Activated naive CD8-positive, alpha-beta T cell (primary cell): ENCODE data around the gene ADAMTSL2.

ENCODE experiments used
- H3K27ac Mint-ChIP-seq: one replicate; pipeline ENCODE4 v1.8.0; 2021; ENCODE audit warnings: mixed read lengths
- H3K27me3 Mint-ChIP-seq: one replicate; pipeline ENCODE4 v1.8.0; 2021; ENCODE audit warnings: mixed read lengths
- H3K36me3 Mint-ChIP-seq: one replicate; pipeline ENCODE4 v1.8.0; 2021; ENCODE audit warnings: mixed read lengths
- H3K4me1 Mint-ChIP-seq: one replicate; pipeline ENCODE4 v1.8.0; 2021; ENCODE audit warnings: low read depth, mixed read lengths
- H3K4me3 Mint-ChIP-seq: one replicate; pipeline ENCODE4 v1.8.0; 2021; ENCODE audit warnings: mild to moderate bottlenecking, mixed read lengths
- H3K9me3 Mint-ChIP-seq: one replicate; pipeline ENCODE4 v1.8.0; 2021; ENCODE audit warnings: low read depth, mixed read lengths

The ADAMTSL2 gene

DNA sequence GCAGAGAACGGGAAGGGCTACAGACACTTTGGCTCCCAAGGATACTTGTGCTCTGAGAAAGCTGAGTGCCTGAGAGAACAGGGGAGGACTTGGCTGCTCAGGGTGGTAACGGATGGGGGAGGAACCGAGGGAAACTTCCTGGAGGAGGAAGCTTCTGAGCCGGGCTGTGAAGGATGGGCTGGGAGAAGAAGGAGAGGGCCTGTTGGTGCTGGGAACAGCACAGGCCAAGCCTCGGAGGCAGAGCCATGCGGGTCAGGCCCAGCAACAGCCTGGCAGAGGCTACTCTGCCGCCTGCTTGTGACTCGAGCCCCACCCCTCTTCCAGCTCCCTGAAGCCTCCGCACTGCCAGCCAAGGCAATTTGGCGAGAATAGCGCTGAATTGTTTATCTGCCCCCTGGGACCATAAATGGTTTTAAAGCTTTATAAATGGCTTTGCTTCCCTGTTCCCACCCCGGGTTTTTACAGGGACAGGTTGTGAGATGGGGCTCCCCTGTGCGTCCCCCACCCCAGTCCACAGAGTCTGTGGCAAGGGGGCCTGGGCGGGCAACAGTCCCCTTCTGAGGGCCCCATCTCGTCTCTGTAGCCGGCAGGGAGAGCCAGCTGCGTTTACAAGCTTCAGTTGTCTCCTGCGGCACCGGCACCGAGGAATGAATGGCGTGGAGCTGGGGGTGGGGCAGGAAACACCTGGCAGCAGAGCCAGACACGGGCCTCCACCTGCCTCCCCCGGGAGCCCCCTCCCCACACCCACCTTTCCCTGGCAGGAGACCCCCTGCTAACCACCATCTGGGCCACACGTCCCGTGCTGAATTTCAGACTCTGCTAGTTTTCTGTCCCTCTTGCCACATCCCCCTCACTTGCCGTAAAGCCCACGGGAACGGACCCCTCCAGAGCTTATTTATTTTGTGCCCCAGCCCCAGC, 50.3 kb downstream of the ADAMTSL2 start:
- peaks cover 3% of the 10 kb centered on the region for H3K4me1 Mint-ChIP-seq
- H3K9me3 Mint-ChIP-seq: no peaks in the 10 kb centered on the region
- H3K27me3 Mint-ChIP-seq: peaks cover 21% of the 10 kb centered on the region
- H3K4me3 Mint-ChIP-seq: no peak overlapping the region
- no peaks in the 10 kb centered on the region for H3K36me3 Mint-ChIP-seq
- no peak overlapping the region for H3K27ac Mint-ChIP-seq

DNA sequence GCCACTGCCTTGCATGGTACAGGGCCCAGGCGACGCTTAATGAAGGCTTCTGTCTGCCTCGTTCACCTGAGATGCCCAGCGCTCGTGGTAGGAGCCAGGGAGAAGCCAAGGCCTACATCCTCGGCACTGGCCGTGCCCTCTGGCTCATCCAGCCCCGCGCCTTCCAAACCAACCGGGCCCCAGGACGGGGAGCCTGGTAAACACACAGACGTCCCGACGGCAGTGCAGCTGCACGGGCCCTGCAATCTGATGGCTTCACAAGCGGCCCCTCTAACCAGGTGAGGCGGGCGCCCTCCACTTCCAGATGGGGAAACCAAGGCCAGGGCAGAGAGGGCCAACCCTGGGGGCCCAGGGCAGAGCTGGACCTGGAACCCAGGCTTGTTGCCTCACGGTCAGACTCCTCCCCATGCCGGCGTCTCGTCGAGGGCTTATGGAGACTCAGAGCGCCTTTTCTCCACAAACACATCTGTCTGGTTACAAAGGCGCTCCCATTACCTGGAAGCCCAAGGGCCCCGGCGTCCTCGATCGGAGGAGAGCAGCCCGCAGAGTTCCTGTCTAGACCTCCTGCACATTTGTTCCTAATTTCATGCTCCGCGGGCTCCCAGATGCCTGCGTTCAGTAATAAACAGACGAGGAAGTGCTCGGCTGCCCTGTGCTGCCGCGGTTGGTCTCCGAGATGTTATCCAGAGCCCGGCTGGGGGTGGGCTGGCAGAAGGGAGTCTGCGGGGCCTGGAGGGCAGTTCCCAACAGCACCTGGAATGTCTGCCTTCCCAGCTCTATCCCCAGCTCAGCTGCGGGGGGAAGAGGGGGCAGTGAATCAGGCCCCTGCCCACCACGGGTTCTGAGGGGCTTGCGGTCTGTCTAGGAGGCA, 51.2 kb downstream of the ADAMTSL2 start:
- Mint-ChIP-seq H3K4me1 (peaks cover 3% of the 10 kb centered on the region), H3K27me3 (peaks cover 16% of the 10 kb centered on the region), H3K4me3 (no peak overlapping the region), H3K27ac (no peak overlapping the region), H3K36me3 (no peaks in the 10 kb centered on the region), H3K9me3 (no peaks in the 10 kb centered on the region)

DNA sequence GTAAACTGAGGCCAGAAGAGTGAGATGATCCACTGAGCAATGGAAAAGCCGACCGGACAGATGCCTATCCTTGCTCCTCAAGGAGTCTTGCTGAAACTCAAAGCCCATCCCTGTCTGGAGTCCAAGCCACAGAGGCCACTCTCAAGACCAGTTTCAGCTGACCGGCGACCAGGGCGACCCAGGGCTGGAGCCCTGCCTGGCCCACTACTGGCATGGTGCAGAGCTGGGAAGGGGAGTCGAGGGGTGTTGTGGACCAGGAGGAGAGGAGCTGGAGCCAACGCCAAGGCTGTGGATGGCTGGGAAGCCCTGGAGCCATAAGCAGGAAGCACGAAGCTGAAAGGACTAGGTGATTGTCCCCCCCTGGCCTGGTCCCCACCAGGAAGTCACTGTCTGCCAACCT, 52.5 kb downstream of the ADAMTSL2 start:
- Mint-ChIP-seq H3K4me3 (no peak overlapping the region), H3K27ac (no peak overlapping the region), H3K4me1 (peaks cover 3% of the 10 kb centered on the region), H3K9me3 (no peaks in the 10 kb centered on the region), H3K36me3 (no peaks in the 10 kb centered on the region), H3K27me3 (peaks cover 10% of the 10 kb centered on the region)

DNA sequence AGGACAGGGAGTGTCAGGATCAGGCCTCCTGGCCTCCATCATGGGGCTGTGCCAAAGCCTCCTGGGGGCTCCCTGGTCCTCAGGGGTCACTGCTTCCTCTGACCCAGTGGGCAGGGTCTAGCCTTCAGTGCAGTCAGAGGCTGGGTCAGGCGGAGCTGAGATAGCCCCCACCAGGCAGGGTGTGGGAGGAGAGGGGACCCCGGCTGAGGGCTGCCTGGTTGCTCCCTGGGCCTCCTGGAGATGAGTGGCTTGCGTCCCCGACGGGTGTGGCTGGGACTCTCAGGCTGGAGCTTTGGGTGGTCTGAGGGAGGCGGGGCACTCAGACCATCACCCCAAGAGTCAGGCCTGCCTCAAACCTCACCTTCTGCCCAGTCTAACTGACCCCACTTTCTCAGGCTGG, 53.0 kb downstream of the ADAMTSL2 start:
- H3K36me3 Mint-ChIP-seq: no peaks in the 10 kb centered on the region
- peaks cover 3% of the 10 kb centered on the region for H3K4me1 Mint-ChIP-seq
- no peaks in the 10 kb centered on the region for H3K9me3 Mint-ChIP-seq
- no peak overlapping the region for H3K4me3 Mint-ChIP-seq
- peaks cover 9% of the 10 kb centered on the region for H3K27me3 Mint-ChIP-seq
- H3K27ac Mint-ChIP-seq: no peak overlapping the region

DNA sequence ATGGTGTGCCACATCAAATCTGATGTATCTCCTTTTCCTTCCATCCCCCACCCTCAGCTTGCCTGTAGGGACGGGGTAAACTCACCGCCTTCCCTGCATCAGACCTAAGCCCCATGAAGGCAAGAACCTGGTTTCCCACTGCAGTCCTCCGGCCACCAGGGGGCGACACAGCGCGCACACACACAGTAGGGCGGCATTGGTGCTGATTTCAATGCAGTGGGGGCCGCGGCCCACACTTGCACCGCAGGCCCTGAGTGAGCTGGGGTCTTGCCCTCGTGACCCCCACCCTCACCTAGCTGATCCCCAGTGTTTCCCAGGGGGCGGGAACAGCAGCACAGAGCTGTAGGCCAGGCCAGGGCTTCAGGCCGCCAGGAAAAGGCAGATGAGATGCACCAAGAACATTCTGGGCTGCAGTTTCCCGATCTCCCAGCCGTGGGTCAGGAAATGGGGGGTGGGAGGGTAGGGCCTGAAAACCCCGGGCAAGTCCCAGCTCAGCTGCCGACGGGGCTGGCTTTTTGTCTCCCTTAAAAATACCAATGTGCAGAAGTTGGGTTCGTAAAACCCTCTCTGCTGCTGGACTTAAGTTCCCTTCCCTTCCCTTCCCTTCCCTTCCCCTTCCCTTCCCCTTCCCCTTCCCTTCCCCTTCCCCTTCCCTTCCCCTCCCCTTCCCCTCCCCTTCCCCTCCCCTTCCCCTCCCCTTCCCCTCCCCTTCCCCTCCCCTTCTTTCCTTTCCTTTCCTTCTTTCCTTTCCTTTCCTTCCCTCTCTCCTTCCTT, 55.1 kb downstream of the ADAMTSL2 start:
- Mint-ChIP-seq H3K4me3 (no peak overlapping the region), H3K4me1 (no peaks in the 10 kb centered on the region)

DNA sequence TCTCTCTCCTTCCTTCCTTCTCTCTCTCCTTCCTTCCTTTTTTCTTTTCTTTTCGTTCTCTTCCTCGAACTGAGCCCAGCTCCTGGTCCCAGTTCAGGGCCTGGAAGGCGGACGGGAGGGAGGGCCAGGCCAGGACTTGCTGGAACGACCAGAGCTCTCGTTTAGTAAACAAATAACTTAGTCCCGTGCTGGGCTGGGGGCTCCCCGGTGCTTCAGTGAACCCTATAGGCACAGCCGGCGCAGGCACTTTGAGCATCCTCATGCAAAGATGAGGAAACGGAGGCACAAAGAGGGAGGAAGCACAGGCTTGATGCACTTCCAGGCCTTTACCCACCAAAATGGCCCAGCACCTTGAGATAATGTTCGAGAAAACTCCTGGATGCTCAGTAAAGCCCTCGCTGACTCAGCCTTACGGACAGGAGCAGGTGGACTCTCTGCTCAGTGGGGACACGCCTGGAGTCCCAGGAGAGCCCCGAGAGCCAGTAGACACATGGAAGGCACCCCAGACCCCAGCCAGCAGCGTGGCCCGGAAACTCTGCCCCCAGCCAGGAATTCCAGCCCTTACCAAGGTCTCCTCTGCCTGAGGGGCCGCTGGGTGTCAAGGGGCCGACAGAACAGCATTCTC, 55.8 kb downstream of the ADAMTSL2 start:
- Mint-ChIP-seq H3K27me3 (peaks cover 2% of the 10 kb centered on the region), H3K36me3 (no peaks in the 10 kb centered on the region), H3K4me3 (no peak overlapping the region), H3K27ac (no peak overlapping the region), H3K9me3 (no peaks in the 10 kb centered on the region), H3K4me1 (no peaks in the 10 kb centered on the region)

More for the DNA sequence above, 55.1 kb downstream of the ADAMTSL2 start:
- Mint-ChIP-seq H3K27ac (no peak overlapping the region), H3K27me3 (peaks cover 2% of the 10 kb centered on the region), H3K36me3 (no peaks in the 10 kb centered on the region), H3K9me3 (no peaks in the 10 kb centered on the region)

DNA sequence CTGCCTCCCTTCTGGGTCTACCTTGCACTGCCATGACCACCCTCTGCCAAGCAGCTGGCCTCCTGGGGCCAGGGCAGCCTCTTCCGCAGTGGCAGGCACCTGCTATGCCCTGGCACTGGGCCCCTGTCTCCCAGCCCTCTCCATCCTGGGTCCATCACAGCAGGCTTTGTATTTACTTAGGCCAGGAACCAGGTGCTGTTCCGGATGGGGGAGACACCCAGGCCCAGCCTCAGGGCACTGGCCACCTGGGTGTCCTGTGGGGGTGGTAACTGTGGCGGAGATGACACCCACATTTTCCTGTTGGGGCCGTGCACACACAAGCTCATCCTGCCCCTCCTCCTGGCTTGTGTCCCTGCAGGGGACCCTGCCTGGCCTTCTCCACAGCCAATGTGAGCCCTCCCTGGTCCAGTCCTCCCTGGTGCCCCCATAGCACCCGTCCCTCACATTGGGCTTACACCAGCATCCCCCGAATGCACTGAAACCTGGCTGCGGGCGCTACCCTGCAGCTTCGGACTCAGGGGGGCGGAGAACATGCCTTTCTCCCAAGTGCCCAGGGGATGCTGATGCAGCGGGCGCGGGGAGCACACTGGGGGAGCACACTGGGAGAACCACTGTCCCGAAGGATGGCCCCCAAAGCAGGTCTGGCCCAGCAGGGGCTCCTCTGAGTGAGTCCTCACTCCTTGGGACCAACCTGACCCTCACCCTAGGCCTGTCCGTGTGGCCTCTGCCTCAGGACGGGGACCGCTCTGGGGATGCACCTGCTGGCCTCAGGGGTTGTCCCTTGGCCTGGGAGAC, 56.8 kb downstream of the ADAMTSL2 start:
- no peaks in the 10 kb centered on the region for H3K4me1 Mint-ChIP-seq
- no peak overlapping the region for H3K4me3 Mint-ChIP-seq
- no peaks in the 10 kb centered on the region for H3K27me3 Mint-ChIP-seq
- no peaks in the 10 kb centered on the region for H3K9me3 Mint-ChIP-seq
- H3K27ac Mint-ChIP-seq: no peak overlapping the region
- no peaks in the 10 kb centered on the region for H3K36me3 Mint-ChIP-seq

DNA sequence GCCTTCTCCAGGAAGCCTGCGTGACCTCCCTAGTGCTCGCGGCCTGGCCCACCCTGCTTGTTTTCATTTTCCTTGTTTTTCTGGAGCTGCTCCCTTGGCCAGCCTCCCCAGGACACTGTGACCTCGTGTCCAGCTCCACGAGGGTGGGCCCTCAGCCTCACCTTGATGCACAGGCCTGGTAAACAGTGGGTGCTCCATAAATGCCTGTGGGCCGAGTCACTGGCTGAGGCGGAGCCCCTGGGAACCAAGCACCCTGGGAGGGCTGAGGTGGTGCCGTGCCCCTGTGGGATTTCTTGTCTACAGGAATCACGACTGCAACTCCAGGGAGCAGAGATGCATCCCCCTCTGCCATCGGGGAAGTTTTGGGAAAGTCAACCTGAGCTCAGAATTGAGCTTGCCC, 57.5 kb downstream of the ADAMTSL2 start:
- H3K27ac Mint-ChIP-seq: no peak overlapping the region
- H3K4me1 Mint-ChIP-seq: no peaks in the 10 kb centered on the region
- peaks cover 2% of the 10 kb centered on the region for H3K9me3 Mint-ChIP-seq
- H3K4me3 Mint-ChIP-seq: no peak overlapping the region
- H3K27me3 Mint-ChIP-seq: peaks cover 1% of the 10 kb centered on the region
- H3K36me3 Mint-ChIP-seq: peaks cover 2% of the 10 kb centered on the region

DNA sequence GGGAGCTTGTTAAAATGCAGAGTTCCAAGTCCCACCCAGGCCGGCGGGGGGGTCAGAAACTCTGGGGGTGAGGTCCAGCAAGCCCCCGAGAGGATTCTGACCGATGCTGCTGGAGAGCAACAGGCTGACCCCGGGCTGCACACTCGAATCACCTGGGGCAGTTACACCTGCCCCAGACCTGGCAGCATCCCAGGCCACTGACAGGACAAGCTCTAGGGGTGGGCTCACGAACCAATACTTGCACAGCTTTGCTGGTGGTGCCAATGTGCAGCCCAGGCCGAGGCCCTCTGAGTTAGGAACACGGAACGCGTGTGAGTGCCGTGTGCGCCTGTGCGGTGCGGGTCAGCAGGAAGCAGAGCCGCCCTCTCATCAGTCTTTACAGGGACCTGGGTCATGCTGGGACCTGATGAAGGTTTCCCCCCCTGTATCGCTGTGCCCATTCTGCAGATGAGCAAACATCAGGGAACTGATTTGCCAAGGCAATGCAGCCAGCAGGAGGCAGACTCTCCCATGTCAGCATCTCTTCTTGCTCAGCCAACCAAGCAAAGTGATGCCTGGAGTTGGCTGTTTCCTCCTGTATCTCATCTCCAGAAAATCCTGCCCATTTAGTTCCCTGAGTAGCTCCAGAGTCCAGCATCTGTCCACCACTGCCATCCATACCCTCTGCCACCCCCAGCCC, 58.4 kb downstream of the ADAMTSL2 start:
- Mint-ChIP-seq H3K4me3 (no peak overlapping the region), H3K4me1 (no peaks in the 10 kb centered on the region), H3K27me3 (peaks cover 3% of the 10 kb centered on the region), H3K27ac (no peak overlapping the region), H3K9me3 (peaks cover 9% of the 10 kb centered on the region), H3K36me3 (peaks cover 7% of the 10 kb centered on the region)

DNA sequence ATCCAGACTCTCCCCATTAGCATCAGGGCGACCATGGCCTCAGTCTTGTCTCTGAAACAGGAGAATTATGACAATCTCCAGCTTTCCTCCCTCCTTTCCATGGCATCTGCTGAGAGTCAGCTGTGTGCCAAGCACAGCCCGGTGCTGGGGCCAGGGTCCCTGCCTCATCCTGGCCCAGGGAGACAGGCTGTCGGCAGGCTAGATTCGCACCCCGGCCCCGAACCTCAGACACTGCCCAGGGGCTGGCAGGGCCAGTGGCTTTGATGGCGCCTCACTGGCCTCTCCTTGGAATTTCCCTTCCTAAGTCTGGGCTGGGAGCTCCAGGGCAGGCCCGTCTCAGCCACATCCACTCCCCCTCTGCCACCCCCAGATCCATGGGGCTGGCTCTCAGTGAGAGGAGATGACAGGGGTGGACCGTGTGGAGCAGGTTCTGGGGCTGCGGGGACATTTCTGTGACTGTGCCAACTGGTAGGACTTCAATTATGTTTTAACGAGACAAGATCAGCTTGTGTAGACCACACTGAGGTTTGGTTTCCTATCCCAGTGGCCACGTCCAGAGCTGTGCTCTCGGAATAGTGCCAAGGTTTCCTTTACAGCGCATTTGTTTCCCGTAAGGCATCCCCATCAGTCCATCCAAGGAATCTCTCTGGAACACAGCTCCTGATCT, 59.2 kb downstream of the ADAMTSL2 start:
- H3K9me3 Mint-ChIP-seq: peaks cover 9% of the 10 kb centered on the region
- H3K4me3 Mint-ChIP-seq: no peak overlapping the region
- no peaks in the 10 kb centered on the region for H3K4me1 Mint-ChIP-seq
- H3K36me3 Mint-ChIP-seq: peaks cover 7% of the 10 kb centered on the region
- peaks cover 3% of the 10 kb centered on the region for H3K27me3 Mint-ChIP-seq
- H3K27ac Mint-ChIP-seq: no peak overlapping the region

DNA sequence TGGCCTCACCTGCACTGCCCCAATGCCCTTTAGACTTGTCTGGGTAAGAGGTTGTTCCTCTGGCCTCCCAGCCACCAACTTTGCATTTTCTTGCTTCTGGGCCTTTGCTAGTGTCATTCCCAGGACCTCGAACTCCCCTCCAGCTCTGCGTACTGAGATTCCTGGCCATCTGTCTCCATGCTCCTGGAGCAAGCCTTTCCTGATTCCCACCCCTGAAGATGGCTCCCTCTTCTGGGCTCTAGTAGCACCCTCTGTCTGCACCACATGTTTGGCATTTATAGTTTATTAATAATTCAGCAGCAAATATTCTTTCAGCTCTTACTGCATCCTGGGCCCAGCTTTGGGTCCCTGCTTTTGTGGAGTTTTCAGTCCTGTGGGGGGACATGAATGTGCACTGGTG, 59.8 kb downstream of the ADAMTSL2 start:
- Mint-ChIP-seq H3K9me3 (peaks cover 9% of the 10 kb centered on the region), H3K36me3 (peaks cover 7% of the 10 kb centered on the region), H3K27ac (no peak overlapping the region), H3K4me3 (no peak overlapping the region), H3K27me3 (peaks cover 3% of the 10 kb centered on the region), H3K4me1 (no peaks in the 10 kb centered on the region)

DNA sequence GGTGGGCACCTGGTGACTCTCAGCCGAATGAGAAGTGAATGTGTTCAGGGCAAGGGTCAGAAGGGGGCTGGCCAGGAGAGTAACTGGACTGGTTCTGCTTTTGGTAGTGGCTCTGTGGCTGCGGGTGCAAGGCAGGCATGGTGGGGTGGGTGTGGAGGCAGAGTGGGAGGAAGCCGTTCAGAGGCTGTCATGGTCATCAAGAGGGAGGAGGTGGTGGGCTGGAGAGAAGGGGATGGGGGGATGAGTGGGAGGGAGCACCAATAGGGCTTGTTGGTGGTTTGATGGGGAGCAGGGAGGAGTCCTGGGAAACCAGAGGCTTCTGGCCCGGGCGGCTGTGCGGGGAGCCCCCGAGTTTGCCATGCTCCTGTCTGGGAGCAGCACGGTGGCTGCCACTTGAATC, 61.4 kb downstream of the ADAMTSL2 start:
- no peaks in the 10 kb centered on the region for H3K4me1 Mint-ChIP-seq
- peaks cover 7% of the 10 kb centered on the region for H3K36me3 Mint-ChIP-seq
- H3K9me3 Mint-ChIP-seq: peaks cover 9% of the 10 kb centered on the region
- H3K27ac Mint-ChIP-seq: no peak overlapping the region
- H3K27me3 Mint-ChIP-seq: peaks cover 3% of the 10 kb centered on the region
- no peak overlapping the region for H3K4me3 Mint-ChIP-seq
